Measurements from ENCODE around the gene KIAA0825.
A peak's percentile ranks its signal among the peaks of the same experiment; 100 is the strongest.

The KIAA0825 gene, protein sequence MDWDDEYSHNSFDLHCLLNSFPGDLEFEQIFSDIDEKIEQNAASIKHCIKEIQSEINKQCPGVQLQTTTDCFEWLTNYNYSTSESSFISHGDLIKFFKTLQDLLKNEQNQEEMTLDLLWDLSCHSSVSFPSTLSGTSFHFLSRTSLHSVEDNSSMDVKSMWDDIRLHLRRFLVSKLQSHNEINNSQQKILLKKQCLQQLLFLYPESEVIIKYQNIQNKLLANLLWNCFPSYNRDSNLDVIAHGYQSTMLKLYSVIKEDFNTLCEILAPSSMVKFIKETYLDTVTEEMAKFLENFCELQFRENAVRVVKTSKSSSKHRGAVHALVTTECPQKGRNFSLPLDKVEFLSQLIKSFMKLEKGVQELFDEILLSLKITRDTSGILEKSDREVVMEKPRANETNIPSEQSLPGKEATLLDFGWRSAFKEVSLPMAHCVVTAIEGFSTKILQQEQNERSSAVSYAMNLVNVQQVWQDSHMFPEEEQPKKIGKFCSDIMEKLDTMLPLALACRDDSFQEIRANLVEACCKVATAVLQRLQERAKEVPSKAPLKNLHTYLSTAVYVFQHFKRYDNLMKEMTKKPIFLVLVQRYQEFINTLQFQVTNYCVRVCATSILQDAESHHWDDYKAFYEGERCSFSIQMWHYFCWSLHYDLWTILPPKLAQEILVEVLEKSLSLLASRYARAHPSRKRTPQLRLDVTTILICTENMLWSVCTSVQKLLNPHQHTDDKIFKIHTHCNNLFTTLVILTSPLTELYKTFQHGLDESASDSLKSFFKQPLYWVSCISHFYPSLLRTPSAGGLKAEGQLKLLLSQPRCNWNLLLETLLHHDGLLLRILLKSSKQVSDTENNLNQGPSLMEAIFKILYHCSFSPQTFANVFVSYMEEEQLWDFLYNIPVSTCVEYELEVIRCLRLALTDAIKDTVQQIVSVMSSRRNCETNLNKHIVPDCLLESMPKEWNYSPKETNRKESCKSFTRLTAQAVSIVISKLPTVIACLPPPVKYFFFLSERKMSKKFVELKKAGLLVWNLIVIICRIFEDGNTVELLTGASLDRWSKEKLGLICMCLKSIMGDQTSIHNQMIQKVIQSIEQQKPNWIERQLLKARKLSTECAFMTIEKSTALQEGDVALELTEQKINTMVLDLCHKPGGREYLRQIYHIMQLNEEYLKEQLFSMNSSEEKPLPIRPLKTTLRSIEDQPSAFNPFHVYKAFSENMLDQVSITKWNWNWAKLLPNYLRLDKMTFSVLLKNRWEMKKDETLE (N-terminal part only)

DNA sequence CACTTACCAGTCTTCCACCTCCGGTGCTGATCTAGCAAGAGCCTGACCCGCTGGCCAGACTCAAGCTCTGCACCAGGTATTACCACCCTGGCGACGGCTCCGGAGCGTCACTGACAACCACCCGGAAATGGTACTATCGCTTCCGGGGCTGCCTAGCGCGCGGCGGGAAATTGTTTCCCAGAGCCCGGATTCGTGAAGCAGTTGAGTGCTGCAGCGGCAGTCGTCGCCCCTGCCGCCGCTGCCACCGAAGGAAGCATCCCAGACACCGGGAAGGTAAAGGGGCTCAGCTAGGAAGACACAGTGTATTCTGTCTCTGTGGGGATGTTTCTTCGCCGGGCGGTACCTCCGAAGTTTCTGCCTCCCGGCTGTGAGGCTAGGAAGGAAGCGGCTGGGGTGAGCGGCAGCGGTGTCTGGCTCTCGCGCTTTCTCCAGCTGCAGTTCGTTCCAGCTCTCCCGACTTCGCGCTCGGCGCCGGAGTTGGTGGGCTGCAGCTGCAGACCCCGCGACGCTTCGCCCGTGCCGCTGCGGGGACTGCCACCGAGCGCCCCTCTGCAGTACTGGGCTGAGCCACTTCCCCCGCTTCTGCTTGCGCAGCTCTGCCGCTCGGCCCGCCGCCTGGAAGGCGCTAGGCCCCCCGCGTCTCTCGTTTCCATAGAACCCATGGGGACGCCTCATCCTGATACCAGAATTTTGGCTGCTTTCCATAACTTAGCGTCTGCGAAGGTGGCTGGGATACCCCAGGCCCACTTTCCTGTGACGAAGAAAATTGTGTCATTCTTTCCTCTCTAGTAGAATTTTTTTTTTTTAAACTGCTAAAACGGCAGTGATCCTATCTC, at the start of gene KIAA0825, which contains the start of gene SLF1:
KIAA0825 (minus strand) TSS at position 112 of the 836 bp plus-strand sequence. CDS start 81,478 bp downstream, outside the sequence.
SLF1 (plus strand) TSS at position 177 of the 836 bp plus-strand sequence. CDS start 10,142 bp downstream, outside the sequence.
- peak; percentile 71 to 72 for DNase-seq (ENCODE audit: low read depth in 2 of 2)

DNA sequence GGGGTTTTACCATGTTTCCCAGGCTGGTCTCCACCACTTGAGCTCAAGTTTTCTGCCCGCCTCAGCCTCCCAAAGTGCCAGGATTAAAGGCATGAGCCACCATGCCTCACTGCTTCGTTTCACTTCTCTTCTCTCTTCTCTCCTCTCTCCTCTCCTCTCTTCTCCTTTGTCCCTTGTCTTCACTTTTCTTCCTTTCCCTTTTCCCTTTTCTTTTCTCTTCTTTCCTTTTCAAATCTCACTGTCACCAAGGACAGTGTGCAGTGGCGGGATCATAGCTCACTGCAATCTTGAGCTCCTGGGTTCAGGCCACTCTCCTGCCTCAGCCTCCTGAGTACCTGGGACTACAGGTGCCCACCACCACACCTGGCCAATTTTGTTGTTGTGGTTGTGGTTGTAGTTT, 49.5 kb upstream of the KIAA0825 start:
- no peak for DNase-seq (ENCODE audit: low read depth in 2 of 2)

DNA sequence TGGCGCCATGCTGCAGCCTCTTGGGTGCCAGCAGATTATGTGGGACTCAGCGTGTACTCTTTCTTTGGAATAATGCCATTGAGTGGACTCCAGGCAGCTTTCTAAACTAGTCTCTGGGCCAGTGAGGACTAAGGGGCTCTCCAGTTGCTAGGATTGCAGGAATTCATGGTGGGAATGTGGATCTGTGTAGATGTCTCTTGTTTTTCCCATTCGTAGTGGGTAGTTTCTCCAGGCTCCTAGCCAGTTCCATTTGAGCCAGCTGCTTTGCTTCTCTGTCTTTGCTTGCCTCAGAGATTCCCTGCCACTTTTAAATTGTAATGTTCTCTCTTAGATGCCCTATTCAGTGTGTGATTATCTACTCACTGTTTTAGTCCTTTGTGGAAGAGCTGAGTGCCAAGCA, 42.7 kb upstream of the KIAA0825 start:
- no peak for DNase-seq (ENCODE audit: low read depth in 2 of 2)

DNA sequence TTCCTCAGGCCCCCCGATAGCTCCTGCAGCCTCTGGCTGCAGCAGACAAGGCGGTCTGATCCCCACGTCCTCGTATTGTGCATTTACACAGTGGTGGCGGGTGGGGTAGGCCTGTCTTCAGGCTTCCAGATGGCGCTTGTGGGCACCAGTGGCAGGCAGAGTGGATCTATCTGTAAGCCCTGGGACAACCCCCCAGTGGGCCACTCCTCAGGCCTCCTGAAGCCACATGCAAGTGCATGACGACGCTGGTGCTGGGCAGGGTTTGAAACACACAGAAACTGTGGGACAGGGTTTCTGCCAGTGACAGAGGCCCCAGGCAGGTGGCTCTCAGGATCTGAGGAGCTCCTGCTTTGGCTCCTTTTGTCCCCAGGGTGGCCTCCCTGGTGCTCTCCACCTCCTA, 42.1 kb upstream of the KIAA0825 start:
- no peak for DNase-seq (ENCODE audit: low read depth in 2 of 2)

DNA sequence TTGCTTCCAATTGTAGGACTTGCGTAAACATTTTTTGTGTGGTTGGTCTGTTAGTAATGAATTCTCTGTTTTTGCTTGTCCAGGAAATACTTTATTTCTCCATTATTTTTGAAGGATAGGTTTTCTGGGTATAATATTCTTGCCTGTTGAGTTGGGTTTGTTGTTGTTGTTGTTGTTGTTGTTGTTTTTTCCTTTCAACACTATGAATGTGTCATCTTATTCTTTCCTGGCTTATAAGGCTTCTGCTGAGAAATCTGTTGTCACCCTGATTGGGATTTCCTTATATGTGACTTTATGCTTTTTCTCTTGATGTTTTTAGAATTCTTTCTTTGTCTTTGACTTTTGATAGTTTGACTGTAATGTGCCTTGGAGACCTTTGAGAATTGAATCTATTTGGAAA, 39.9 kb upstream of the KIAA0825 start:
- no peak for DNase-seq (ENCODE audit: low read depth in 2 of 2)

DNA sequence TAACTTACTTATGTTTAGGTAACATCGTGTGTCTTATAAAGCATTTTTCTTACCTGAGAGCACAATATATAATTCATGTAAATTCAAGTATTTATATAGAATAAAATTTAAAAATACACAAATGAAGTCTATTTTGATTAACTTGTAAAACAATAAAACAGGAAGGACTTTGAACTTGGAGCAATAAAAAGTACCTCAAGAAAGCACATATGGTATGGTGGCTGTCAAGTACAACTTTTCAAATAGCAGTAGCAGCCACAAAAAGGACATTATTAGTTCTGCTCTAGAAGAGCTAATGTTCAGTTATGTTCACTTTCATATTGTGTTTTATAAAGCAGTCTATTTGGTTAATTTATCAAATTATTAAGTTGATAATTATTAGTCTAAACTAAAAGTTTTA, 31.5 kb upstream of the KIAA0825 start:
- no peak for DNase-seq (ENCODE audit: low read depth in 2 of 2)

DNA sequence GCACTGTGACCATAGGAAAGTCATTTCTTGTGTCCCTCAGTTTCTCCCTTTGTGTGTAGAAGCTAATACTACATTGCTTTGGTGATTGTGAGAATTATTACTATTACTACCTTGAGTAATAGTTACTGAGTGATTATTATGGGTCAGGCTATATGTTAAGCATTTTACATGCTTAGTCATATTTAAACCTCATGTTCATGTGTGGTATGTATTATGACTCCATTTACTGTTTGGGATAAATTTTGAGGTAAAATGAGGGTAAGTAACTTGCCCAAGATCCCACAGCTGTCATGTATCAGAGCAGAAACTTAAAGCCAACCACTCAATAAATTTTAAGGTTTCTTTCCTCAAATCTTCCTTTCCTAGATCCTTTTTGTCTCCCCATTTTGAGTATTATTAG, 28.4 kb upstream of the KIAA0825 start:
- no peak for DNase-seq (ENCODE audit: low read depth in 2 of 2)

DNA sequence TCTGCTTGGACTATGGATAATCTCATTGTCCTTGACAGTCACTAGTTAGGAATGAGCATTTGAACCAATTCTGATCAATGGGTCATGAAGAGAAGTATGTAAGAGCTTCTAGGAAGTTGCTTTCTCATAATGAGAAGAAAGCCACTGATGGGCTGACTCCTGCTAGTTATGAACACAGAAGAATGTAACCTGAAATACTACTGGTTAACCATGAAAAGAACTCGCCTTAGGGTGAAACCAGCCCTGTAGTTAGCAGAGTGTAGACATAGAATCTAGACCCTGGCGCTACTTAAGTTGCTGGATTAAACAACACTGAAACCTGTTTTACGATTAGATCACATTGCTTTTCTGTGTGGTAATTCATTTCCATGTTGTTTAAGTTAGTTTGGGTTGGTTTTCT, 26.6 kb upstream of the KIAA0825 start:
- no peak for DNase-seq (ENCODE audit: low read depth in 2 of 2)

DNA sequence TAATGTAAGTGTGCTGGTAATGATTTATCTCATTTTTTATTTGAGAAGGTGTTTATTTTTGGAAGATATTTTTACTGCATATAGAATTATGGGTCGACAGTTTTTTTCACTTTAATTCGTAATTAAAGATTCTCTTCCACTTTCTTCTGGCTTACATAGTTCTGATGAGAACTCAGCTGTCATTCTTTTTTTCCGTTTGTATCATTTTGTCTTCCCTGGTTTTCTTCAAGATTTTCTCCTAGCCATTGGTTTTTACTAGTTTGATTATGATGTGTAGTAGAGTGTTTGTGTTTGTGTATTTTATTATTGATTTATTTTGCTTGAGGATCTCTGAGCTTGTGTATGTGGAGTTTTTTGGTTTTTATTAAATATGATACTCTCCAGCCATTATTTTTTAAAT, 21.8 kb upstream of the KIAA0825 start:
- no peak for DNase-seq (ENCODE audit: low read depth in 2 of 2)

DNA sequence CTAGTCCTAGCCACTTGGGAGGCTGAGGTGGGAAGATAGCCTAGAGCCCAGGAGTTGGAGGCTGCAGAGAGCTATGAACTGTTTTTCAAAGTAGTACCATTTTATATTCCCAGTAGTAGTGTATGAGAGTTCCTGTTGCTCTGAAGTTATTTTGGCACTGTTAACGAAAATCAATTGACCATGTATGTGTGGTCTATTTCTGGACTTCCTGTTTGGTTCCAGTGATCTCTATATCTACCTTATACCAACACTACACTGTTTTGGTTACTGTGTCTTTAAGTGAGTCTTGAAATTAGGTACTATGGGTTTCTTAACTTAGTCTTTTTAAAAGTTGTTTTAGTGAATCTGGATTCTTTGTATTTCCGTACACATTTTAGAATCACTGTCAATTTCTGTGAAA, 13.6 kb upstream of the KIAA0825 start:
- DNase-seq (ENCODE audit: low read depth in 2 of 2), result no peak

DNA sequence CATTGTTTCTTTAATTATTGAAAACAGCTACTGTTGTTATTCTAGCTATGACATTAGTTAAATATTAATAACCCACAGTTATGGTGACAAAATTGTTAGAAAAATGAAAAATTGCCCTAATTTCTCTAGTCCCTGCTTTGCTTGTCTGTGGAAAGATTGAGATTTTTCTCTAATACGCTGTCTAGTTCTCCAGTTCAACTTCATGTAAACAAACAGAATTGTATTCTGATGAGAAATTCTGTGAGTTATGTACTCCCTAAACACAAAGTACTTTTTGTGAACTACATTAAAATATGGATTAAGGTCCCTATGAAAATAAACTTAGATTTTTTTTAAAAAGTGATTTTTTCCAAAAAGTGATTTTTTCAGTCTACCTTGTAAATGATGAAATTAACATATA, 8.8 kb upstream of the KIAA0825 start:
- no peak for DNase-seq (ENCODE audit: low read depth in 2 of 2)

DNA sequence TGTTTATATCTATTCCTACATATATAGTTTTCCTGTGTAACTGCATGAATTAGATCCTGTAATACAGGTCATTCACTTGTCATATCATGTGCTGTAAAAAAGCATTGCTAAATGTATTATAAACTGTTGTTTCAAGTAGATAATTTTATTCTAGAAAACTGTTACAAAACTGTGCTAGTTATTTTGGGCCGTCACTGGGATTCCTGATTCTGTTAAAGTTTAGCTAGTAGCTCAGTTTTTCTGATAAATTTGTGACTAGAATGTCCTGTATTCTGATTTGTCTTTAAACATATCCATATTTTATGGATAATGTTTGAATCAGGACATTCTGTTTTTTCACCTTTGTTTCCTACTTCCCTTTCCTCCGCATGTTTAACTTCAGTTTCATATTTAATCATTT, 5.5 kb upstream of the KIAA0825 start:
- no peak for DNase-seq (ENCODE audit: low read depth in 2 of 2)

DNA sequence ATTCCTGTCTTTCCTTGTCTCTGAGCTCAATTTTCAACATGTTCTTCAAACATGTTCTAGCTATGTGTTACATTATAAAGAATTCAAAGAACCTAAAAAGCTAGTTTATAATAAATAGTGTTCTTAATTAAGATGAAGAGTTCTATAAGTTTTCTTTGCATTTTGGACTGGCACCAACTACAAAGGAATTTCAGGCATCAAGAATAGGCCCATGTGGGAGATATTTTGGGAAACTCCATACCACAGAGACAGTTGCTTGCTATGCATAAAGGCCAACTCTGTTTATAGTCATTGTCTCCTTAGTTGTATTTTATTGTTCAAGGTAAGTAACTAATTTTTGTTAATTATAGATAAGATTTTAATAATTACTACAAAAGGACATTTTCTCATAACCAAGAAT, 4.6 kb upstream of the KIAA0825 start:
- DNase-seq (ENCODE audit: low read depth in 2 of 2), result no peak

DNA sequence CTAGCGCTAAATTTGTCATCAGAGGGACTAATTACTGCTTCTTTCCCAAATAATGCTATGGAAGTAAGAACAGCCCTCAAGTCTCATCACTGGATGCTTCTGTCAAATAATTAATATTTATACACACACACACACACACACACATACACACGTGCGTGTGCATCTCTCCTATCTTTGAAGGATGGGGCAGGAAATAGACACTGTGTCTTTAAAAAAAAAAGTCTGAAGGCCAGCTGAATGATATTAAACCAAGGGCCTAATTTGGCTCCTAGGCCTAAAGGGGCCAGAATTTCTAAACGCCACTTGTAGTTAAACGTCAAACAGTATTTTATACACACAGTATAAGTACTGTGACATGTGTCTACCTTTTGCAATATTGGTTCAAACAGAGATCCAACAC, 3.4 kb upstream of the KIAA0825 start:
- DNase-seq (ENCODE audit: low read depth in 2 of 2), result no peak

DNA sequence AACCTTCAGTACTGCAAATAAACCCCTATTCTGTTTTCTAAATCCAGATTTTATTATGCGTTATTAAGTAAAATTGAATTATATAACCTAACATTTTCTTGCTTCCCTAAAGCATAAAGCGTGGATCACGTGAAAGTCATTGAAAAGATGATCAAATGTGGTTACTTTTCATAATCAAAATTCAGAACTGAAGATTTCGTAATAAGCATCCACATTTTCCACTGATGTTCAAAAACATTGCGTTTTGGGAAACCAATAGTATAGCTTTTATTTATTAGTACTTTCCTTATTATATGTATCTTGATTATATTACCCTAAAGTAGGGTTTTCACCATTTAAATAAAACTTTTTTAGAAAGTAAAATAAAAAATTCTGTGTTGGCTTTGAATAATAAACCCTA, 1.9 kb upstream of the KIAA0825 start:
- DNase-seq (ENCODE audit: low read depth in 2 of 2), result no peak

DNA sequence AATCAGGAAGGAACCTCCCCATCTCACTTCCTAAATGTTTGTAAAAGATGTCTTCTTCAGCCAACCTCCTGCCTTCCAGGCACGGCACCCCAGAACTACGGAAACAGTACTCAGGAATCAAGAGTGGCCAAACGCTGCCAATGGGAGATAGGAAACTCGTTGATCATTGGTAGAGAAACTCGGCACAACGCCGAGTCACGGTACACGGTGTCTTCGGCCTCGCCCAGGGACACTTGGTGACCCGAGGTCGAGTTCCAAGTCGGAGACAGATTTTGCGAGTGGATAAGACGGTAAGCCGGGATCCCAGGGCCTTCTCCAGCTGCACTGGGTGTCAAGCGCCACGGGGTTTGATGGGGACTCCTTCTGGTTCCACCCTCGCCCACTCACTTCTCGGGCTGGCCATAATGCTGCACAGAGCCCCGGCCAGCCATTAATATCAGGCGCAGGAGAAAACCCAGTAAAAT, 343 bp downstream of the KIAA0825 start:
- DNase-seq (ENCODE audit: low read depth in 2 of 2), result peak in 1 of 2 donors; percentile 3

DNA sequence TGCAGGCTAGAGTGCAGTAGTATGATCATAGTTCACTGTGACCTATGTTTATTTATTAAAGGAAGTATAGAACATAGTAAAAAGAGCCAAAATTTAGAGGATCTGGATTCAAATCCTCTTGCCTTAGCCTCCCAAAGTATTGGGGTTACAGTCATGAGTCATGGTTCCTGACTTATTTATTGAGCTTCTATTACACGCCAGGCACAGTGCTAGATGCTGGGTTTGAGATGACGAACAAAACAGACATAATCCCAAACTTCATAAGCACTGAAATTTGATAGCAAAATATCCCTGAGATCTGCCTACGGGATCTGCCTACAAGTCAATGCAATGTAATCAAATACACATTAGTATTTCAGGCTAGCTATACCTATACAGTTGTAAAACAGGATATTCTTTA, 2.5 kb downstream of the KIAA0825 start:
- DNase-seq (ENCODE audit: low read depth in 2 of 2), result no peak

DNA sequence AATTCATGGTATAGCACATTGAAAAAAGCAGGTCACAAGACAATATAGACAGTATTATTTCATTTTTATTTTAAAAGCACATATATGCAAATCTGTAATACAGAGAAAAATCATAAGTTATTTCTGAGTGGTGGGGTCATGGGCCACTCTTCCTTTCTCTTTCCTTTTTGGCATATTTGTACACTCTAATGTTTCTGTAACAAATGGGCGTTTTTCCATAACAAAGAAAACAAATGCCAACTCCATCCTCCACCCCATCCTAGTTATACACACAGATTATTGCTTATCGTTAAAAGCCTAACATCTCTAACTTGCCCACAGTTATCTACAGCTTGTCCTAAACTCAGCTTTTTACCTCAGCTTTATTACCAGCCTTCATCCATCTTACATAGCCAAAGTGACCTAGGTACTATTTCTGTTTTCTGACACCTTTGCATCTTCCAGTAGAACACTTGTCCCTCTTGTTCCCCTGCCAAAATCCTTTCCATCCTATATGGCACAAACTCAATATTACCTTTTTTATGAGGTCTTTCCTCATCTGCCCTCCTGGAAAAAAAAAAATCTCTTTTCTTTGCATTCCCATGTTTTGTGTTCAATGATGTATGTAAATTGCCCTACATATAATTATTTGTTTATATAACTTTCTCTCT, 4.1 kb downstream of the KIAA0825 start:
- DNase-seq (ENCODE audit: low read depth in 2 of 2), result no peak

DNA sequence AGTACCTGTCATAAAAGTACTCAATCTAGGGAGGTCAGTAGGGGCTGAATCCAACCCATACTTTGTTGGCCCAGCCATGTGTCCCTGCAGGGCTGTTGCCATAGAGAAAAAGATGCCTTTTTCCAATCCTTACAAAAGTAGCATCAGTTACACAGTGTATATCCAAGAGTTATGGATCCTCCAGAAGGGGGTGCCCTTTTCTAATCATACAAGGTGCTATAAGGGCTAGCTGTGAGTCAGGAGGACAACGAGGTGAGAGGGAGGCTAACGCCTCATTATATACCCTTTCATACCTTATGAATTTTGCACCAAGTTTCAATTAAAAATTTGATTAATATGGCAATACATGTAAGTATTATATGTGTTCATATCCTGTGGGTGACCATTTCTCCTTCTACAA, 4.8 kb downstream of the KIAA0825 start:
- DNase-seq (ENCODE audit: low read depth in 2 of 2), result no peak

DNA sequence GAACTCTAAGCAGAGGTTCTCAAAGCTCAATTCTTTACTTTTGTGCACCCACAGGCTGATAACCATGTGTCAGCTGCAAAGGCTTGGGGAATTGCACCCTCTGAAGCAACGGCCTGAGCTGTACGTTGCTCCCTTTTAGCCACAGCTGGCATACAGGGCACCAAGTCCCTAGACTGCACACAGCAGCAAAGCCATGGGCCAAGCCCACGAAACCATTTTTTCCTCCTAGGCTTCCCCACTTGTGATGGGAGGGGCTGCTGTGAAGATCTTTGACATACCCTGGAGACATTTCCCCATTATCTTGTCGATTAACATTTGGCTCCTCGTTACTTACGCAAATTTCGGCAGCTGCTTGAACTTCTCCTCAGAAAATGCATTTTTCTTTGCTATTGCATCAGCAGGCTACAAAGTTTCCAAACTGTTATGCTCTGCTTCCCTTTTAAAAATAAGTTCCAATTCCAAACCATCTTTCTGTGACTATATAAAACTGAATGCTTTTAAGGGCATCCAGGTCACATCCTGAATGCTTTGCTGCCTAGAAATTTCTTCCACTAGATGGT, 23.0 kb downstream of the KIAA0825 start:
- DNase-seq (ENCODE audit: low read depth in 2 of 2), result no peak

Measured in activated CD4-positive, alpha-beta T cell treated with anti-CD3 and anti-CD28 coated beads for 24 hours (primary cell).